Lower leg skin (tissue), 3 donors: ENCODE measurements around the gene TSPO2.

Experiments used
- POLR2A ChIP-seq, 2 donors: fragments of 450-650 bp; IDR thresholded peaks; one replicate each; pipeline ENCODE4 v1.6.1; 2016 to 2017; ENCODE audit warnings: antibody characterized with exemption in 2 of 2, mild to moderate bottlenecking in 1 of 2, moderate library complexity in 1 of 2
- TF ChIP-seq, protein P1 (sequence below), 3 donors: fragments of 450-650 bp; IDR thresholded peaks; one replicate each; pipeline ENCODE4 v1.5.1; 2016; ENCODE audit warnings: antibody characterized with exemption in 3 of 3, mild to moderate bottlenecking in 3 of 3, moderate library complexity in 2 of 3

DNA sequence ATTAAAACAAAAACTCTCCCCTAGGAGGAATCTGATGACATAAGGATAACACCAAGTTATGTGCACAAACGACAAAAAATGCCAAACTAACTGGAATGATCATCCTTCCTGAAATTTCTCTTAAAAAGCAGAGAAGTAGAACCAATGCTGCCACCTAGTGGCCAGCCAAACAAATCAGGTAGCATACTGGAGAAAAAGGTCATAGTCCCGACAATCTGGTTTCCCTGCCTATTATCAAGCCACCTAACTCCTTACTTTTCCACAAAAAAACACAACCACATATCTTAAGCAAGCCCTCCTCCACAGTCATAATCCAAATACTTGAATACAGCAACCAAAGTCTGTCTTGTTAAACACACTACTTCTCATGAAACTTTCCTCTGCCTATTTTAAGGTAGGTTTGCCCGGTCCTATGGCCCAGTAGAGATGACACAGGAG lies 24.6 kb downstream of the TSPO2 start:
- no peak for TF ChIP-seq POLR2A (IDR thresholded peaks at IDR 0.05)
- TF ChIP-seq, protein P1, sequence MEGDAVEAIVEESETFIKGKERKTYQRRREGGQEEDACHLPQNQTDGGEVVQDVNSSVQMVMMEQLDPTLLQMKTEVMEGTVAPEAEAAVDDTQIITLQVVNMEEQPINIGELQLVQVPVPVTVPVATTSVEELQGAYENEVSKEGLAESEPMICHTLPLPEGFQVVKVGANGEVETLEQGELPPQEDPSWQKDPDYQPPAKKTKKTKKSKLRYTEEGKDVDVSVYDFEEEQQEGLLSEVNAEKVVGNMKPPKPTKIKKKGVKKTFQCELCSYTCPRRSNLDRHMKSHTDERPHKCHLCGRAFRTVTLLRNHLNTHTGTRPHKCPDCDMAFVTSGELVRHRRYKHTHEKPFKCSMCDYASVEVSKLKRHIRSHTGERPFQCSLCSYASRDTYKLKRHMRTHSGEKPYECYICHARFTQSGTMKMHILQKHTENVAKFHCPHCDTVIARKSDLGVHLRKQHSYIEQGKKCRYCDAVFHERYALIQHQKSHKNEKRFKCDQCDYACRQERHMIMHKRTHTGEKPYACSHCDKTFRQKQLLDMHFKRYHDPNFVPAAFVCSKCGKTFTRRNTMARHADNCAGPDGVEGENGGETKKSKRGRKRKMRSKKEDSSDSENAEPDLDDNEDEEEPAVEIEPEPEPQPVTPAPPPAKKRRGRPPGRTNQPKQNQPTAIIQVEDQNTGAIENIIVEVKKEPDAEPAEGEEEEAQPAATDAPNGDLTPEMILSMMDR (IDR thresholded peaks at IDR 0.05): peak in 1 of 3 donors; percentile 53
